Neutrophil (primary cell): ENCODE data around the gene VTN.

ENCODE experiments used
- H3K27ac ChIP-seq: fragments of 200-600 bp; sonication (generic); 2 replicates; pipeline ENCODE4 v1.5.1; 2016; ENCODE audit warnings: mild to moderate bottlenecking, moderate library complexity
- H3K27me3 ChIP-seq: fragments of 200-600 bp; sonication (generic); 2 replicates; pipeline ENCODE4 v1.6.0; 2016; ENCODE audit warnings: mild to moderate bottlenecking
- H3K36me3 ChIP-seq: fragments of 200-600 bp; sonication (generic); 2 replicates; pipeline ENCODE4 v1.5.1; 2017
- H3K4me1 ChIP-seq, 2 experiments: fragments of 200-600 bp in 1 of 2; sonication (generic) in 1 of 2; 1 replicate in 1 of 2; 2 replicates in 1 of 2; pipeline versions ENCODE4 v1.5.1 to v1.6.1; 2013 to 2016; ENCODE audit warnings: low read depth in 1 of 2, low read length in 1 of 2, mild to moderate bottlenecking in 1 of 2, moderate library complexity in 1 of 2; ENCODE audit not compliant: control insufficient read depth in 1 of 2, insufficient read depth in 1 of 2
- H3K4me3 ChIP-seq, 2 experiments: fragments of 200-600 bp in 1 of 2; sonication (generic) in 1 of 2; 1 replicate in 1 of 2; 2 replicates in 1 of 2; pipeline ENCODE4 v1.5.1; 2013 to 2016; ENCODE audit warnings: low read depth in 1 of 2, low read length in 1 of 2, mild to moderate bottlenecking in 1 of 2, moderate library complexity in 1 of 2
- H3K9me3 ChIP-seq: fragments of 200-600 bp; sonication (generic); 2 replicates; pipeline ENCODE4 v1.5.1; 2016
- TF ChIP-seq, protein P1 (sequence below): fragments of 200-600 bp; sonication (generic); IDR thresholded peaks from 2 replicates; pipeline ENCODE4 v1.5.1; 2016; ENCODE audit warnings: antibody characterized with exemption

VTN gene

DNA sequence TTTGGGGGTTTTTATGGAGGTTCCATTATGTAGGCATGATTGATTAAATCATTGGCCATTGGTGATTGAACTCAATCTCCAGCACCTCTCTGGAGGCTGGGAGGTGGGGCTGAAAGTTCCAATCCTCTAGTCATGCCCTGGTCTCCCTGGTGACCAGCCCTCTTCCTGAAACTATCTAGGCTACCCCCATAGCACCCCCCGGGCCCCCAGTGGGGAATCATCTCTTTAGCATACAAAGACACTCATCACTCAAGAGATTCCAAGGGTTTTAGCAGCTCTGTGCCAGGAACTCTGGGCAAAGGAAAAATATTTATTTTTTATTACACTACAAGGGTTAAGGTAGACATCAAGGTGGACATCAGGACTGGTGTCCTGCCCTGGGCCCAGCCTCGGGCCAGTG, 25.3 kb upstream of the VTN start:
- Histone ChIP-seq H3K36me3 (no peaks in the 10 kb centered on the region), H3K9me3 (no peaks in the 10 kb centered on the region)

DNA sequence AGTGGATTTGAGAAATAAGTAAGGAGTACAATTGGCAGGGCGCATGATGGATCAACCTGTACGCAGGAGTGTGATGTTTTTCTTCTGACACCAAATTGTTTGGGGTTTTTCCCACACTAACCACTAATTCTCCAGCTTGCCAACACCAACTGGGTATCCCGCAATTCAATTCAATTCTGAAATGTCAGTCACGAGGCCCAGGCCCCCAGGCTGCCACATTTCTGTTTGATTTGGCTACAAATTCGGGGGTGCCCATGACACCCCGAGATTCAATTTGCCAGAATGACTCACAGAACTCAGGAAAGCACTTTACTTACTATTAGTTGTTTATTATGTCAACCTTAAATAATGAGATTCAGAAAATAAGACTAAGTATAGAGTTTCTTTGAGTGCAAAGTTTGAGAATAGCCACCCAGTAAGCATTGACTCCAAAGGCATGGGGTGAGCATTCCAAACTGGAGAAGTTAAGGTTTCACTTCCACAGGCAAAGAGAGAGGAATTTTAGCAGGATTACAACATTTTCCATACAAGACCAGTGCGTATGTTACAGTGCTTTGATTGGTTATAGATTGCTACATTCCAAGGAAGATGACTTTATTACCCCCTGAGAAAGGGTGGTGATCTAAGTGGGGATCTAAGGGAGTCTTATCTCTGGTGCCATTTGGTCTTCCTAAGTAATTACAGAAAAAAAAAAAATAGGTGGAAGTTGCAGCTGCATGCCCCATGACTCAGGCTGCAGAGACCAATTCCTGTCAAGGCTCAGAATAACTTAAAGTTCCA, 24.4 kb upstream of the VTN start:
- no peak overlapping the region for H3K4me3 ChIP-seq
- no peaks in the 10 kb centered on the region for H3K4me1 ChIP-seq
- no peaks in the 10 kb centered on the region for H3K36me3 ChIP-seq
- H3K27ac ChIP-seq, result no peak overlapping the region
- TF ChIP-seq, protein P1, sequence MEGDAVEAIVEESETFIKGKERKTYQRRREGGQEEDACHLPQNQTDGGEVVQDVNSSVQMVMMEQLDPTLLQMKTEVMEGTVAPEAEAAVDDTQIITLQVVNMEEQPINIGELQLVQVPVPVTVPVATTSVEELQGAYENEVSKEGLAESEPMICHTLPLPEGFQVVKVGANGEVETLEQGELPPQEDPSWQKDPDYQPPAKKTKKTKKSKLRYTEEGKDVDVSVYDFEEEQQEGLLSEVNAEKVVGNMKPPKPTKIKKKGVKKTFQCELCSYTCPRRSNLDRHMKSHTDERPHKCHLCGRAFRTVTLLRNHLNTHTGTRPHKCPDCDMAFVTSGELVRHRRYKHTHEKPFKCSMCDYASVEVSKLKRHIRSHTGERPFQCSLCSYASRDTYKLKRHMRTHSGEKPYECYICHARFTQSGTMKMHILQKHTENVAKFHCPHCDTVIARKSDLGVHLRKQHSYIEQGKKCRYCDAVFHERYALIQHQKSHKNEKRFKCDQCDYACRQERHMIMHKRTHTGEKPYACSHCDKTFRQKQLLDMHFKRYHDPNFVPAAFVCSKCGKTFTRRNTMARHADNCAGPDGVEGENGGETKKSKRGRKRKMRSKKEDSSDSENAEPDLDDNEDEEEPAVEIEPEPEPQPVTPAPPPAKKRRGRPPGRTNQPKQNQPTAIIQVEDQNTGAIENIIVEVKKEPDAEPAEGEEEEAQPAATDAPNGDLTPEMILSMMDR, result no peak
- H3K9me3 ChIP-seq, result no peaks in the 10 kb centered on the region
- H3K27me3 ChIP-seq, result no peaks in the 10 kb centered on the region

More for the DNA sequence above, 25.3 kb upstream of the VTN start:
- H3K27ac ChIP-seq, result no peak overlapping the region
- H3K4me1 ChIP-seq, result no peaks in the 10 kb centered on the region
- no peaks in the 10 kb centered on the region for H3K27me3 ChIP-seq
- no peak overlapping the region for H3K4me3 ChIP-seq
- TF ChIP-seq, protein P1, result no peak

DNA sequence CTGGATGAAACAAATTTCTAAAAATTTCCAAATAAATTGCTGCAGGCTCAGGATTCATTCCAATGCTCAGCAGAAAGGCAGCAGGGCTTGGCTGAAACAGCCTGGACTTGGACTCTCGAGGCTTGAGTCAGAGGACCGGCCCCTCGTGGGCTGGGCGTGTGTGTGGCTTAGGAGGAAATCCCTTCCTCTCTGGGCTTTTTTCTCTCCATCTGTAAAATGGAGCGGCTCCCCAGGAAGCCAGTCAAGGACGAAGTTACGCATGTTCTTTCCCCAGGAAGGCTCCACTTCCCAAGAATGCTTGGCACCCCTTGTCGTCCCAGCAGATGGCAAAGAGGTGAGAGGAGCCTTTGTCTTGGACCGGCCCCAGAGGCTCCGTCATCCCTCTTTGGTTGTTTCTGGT, 22.4 kb upstream of the VTN start:
- H3K4me1 ChIP-seq, result no peaks in the 10 kb centered on the region
- no peaks in the 10 kb centered on the region for H3K36me3 ChIP-seq
- no peak overlapping the region for H3K27ac ChIP-seq
- no peaks in the 10 kb centered on the region for H3K9me3 ChIP-seq
- H3K4me3 ChIP-seq, result no peak overlapping the region
- TF ChIP-seq, protein P1, result no peak
- H3K27me3 ChIP-seq, result no peaks in the 10 kb centered on the region

DNA sequence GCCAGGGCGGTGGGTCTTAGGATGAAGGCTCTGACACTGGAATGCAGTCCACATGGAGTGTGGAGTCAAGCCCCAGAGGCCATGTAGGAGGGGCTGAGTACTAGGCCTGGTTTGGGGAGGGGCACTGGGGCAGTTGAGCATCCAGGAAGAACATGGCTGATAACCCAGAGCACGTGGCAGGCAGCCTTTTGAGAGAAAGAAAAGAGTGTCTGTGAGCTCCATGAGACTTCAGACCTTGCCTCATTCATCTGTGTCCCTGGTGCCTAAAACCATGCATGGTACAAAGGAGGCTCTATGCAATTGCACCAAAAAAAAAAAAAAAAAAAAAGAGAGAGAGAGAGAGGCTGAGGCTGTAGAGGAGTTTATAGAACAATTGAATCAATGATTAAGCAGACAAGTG, 21.3 kb upstream of the VTN start:
- Histone ChIP-seq H3K27me3 (no peaks in the 10 kb centered on the region), H3K27ac (no peak overlapping the region), H3K4me3 (no peak overlapping the region), H3K36me3 (no peaks in the 10 kb centered on the region), H3K9me3 (no peaks in the 10 kb centered on the region), H3K4me1 (no peaks in the 10 kb centered on the region)
- TF ChIP-seq, protein P1, result no peak

DNA sequence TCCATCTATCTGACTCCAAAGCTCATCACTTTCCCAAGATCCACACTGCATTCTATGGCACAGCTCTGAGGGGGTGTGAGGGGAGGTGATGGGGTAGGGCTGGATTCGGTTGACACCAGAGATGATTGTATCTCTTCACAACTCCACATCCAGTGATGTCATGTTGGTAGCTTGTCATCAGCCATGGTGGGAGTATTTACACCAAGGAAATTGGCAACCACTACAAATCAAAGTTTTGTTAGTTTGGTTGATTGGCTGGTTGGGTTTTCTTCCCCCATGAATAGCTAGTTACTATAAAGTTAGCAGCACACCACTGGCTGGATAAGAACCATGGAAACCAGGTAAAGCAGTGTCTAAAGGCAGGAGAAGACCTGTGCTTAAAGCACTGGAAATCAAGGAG, 20.9 kb upstream of the VTN start:
- no peaks in the 10 kb centered on the region for H3K27me3 ChIP-seq
- no peaks in the 10 kb centered on the region for H3K4me1 ChIP-seq
- no peak overlapping the region for H3K4me3 ChIP-seq
- no peaks in the 10 kb centered on the region for H3K36me3 ChIP-seq
- H3K9me3 ChIP-seq, result no peaks in the 10 kb centered on the region
- TF ChIP-seq, protein P1, result no peak
- H3K27ac ChIP-seq, result no peak overlapping the region
